ENCODE measurements around the gene DOCK4. TPM values are rescaled to one million over a fixed set of nuclear protein-coding genes. Genes with fewer than 3 reads are reported as not detected.

The DOCK4 gene
- total and polyA plus RNA-seq, 4 donors: 7.2 to 48.9 (median 12.8) TPM

DNA sequence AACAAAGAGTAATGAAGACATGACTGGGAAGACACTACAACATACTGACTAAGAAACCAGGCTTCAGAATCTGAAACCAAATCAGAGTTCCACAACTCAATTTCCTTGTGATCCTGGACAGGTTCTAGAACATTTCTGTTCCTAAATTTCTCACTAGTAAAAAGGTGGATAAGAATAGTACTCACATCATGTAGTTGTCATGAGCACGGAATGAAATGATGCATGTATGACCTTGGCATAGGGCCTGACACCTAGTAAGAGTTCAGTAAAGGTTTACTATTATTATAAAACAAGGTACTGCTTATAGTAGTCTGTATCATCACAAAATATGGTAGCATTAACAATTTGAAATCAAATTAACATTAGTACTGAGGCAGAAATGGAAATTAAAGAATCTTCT, 19.9 kb downstream of the DOCK4 start:
- Histone ChIP-seq H3K4me1 (ENCODE audit: control insufficient read depth in 4 of 4, insufficient read depth in 4 of 4, low read length in 3 of 4) (peaks cover 0 to 4% (median 3%) of the 10 kb centered on the region in 4 donors), H3K36me3 (ENCODE audit: control insufficient read depth in 4 of 4, insufficient read depth in 3 of 4, low read depth in 1 of 4, low read length in 3 of 4) (no peaks in the 10 kb centered on the region), H3K27me3 (ENCODE audit: control insufficient read depth in 4 of 4, insufficient read depth in 4 of 4, low read length in 3 of 4) (no peaks in the 10 kb centered on the region), H3K9ac (ENCODE audit: low read depth in 1 of 2, low read length in 2 of 2) (no peak overlapping the region), H3K27ac (ENCODE audit: low read depth in 1 of 2, low read length in 2 of 2) (no peak overlapping the region), H3K9me3 (ENCODE audit: control insufficient read depth in 4 of 4, low read length in 3 of 4) (no peaks in the 10 kb centered on the region), H3K4me3 (ENCODE audit: low read depth in 1 of 3, low read length in 3 of 3) (no peak overlapping the region)
- no peak for TF ChIP-seq RAD21 (IDR thresholded peaks at IDR 0.05)
- TF ChIP-seq, protein P1, sequence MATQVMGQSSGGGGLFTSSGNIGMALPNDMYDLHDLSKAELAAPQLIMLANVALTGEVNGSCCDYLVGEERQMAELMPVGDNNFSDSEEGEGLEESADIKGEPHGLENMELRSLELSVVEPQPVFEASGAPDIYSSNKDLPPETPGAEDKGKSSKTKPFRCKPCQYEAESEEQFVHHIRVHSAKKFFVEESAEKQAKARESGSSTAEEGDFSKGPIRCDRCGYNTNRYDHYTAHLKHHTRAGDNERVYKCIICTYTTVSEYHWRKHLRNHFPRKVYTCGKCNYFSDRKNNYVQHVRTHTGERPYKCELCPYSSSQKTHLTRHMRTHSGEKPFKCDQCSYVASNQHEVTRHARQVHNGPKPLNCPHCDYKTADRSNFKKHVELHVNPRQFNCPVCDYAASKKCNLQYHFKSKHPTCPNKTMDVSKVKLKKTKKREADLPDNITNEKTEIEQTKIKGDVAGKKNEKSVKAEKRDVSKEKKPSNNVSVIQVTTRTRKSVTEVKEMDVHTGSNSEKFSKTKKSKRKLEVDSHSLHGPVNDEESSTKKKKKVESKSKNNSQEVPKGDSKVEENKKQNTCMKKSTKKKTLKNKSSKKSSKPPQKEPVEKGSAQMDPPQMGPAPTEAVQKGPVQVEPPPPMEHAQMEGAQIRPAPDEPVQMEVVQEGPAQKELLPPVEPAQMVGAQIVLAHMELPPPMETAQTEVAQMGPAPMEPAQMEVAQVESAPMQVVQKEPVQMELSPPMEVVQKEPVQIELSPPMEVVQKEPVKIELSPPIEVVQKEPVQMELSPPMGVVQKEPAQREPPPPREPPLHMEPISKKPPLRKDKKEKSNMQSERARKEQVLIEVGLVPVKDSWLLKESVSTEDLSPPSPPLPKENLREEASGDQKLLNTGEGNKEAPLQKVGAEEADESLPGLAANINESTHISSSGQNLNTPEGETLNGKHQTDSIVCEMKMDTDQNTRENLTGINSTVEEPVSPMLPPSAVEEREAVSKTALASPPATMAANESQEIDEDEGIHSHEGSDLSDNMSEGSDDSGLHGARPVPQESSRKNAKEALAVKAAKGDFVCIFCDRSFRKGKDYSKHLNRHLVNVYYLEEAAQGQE (IDR thresholded peaks at IDR 0.05): no peak
- no peak for TF ChIP-seq JUND (IDR thresholded peaks at IDR 0.05)
- no peak for TF ChIP-seq YY1 (IDR thresholded peaks at IDR 0.05)
- no peak for TF ChIP-seq ZBTB33 (IDR thresholded peaks at IDR 0.05)
- TF ChIP-seq, protein P2, sequence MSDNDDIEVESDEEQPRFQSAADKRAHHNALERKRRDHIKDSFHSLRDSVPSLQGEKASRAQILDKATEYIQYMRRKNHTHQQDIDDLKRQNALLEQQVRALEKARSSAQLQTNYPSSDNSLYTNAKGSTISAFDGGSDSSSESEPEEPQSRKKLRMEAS (IDR thresholded peaks at IDR 0.05): no peak
- WGBS: 87% methylated on average over 1 of the region's 1 CpG
- no peak for DNase-seq (ENCODE audit: low spot score)

DNA sequence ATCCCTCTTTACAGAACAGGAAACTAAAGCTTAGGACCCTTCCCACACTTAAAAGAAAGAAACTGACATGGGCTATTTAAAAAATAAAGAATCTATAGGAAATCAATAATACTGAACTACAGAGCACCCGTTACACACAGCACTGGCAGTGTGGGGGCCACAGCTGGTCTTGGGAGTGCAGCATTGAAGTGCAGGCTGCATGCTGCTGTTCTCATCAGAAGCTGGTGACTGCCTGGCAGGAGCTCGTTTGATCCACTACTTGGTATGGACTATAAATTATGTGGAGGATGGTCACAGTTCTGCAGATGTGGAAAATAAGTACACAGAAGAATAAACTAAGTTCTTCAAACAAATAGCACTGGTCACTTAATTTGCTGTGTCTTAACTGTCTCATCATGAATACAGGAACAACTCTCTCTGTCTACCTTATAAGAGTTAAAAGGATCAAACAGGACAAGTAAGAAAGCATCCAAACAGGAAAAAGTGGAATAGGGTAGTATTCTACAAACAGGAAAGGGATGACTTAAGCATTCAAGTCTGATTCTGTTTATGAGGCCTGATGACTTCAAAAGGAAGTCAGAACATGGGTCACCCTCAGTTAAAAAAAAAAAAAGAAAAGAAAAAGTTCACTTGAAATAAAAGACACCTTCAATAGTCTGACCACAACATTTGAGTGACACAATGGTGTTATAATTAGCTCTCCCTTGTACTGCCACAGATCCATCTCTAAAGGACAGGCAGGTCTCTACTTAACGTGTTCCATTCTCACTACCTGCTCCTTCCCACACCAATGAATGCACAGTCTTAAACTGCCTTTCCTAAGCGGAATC, 21.0 kb downstream of the DOCK4 start:
- Histone ChIP-seq H3K9me3 (ENCODE audit: control insufficient read depth in 4 of 4, low read length in 3 of 4) (no peaks in the 10 kb centered on the region), H3K27ac (ENCODE audit: low read depth in 1 of 2, low read length in 2 of 2) (no peak overlapping the region), H3K4me3 (ENCODE audit: low read depth in 1 of 3, low read length in 3 of 3) (no peak overlapping the region), H3K27me3 (ENCODE audit: control insufficient read depth in 4 of 4, insufficient read depth in 4 of 4, low read length in 3 of 4) (no peaks in the 10 kb centered on the region), H3K4me1 (ENCODE audit: control insufficient read depth in 4 of 4, insufficient read depth in 4 of 4, low read length in 3 of 4) (peaks cover 0 to 4% (median 1%) of the 10 kb centered on the region in 4 donors), H3K9ac (ENCODE audit: low read depth in 1 of 2, low read length in 2 of 2) (no peak overlapping the region), H3K36me3 (ENCODE audit: control insufficient read depth in 4 of 4, insufficient read depth in 3 of 4, low read depth in 1 of 4, low read length in 3 of 4) (no peaks in the 10 kb centered on the region)
- DNase-seq (ENCODE audit: low spot score): no peak
- 80% methylated on average over 4 of the region's 4 CpGs for WGBS
- no peak for TF ChIP-seq YY1 (IDR thresholded peaks at IDR 0.05)
- no peak for TF ChIP-seq TAF1 (conservative IDR thresholded peaks at IDR 0.05)
- TF ChIP-seq, protein P3, sequence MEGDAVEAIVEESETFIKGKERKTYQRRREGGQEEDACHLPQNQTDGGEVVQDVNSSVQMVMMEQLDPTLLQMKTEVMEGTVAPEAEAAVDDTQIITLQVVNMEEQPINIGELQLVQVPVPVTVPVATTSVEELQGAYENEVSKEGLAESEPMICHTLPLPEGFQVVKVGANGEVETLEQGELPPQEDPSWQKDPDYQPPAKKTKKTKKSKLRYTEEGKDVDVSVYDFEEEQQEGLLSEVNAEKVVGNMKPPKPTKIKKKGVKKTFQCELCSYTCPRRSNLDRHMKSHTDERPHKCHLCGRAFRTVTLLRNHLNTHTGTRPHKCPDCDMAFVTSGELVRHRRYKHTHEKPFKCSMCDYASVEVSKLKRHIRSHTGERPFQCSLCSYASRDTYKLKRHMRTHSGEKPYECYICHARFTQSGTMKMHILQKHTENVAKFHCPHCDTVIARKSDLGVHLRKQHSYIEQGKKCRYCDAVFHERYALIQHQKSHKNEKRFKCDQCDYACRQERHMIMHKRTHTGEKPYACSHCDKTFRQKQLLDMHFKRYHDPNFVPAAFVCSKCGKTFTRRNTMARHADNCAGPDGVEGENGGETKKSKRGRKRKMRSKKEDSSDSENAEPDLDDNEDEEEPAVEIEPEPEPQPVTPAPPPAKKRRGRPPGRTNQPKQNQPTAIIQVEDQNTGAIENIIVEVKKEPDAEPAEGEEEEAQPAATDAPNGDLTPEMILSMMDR (IDR thresholded peaks at IDR 0.05; ENCODE audit: low read depth, low read length, missing input control): no peak
- no peak for TF ChIP-seq JUND (IDR thresholded peaks at IDR 0.05)
- no peak for TF ChIP-seq GABPA (IDR thresholded peaks at IDR 0.05 in 1 of 2, conservative IDR thresholded peaks at IDR 0.05 in 1 of 2)
- no peak for TF ChIP-seq HNF4A (conservative IDR thresholded peaks at IDR 0.05)
- no peak for TF ChIP-seq HNF4G (IDR thresholded peaks at IDR 0.05)
- TF ChIP-seq ZBTB33 (IDR thresholded peaks at IDR 0.05): no peak
- TF ChIP-seq, protein P2 (IDR thresholded peaks at IDR 0.05): no peak
- TF ChIP-seq EGR1 (IDR thresholded peaks at IDR 0.05; ENCODE audit: low read depth in 2 of 2): no peak
- TF ChIP-seq RAD21 (IDR thresholded peaks at IDR 0.05): no peak
- TF ChIP-seq RXRA (IDR thresholded peaks at IDR 0.05): no peak
- TF ChIP-seq SP1 (IDR thresholded peaks at IDR 0.05): no peak
- TF ChIP-seq, protein P4, sequence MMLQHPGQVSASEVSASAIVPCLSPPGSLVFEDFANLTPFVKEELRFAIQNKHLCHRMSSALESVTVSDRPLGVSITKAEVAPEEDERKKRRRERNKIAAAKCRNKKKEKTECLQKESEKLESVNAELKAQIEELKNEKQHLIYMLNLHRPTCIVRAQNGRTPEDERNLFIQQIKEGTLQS (IDR thresholded peaks at IDR 0.05): no peak
- TF ChIP-seq FOXA2 (IDR thresholded peaks at IDR 0.05): no peak
- TF ChIP-seq NR2F2 (IDR thresholded peaks at IDR 0.05): no peak
- no peak for TF ChIP-seq FOXA1 (IDR thresholded peaks at IDR 0.05)

All from liver (tissue), 9 donors.